OCI-LY3 (cell line): ENCODE data around the gene MAN1A1.

Experiments
- H2AFZ ChIP-seq: fragments of 200-600, 300-600 bp; shearing (Covaris generic); 2 replicates; pipeline ENCODE4 v1.6.0; 2014; ENCODE audit warnings: antibody characterized with exemption, low read depth, low read length
- H3K27ac ChIP-seq: fragments of 200-600, 300-600 bp; sonication (generic); 2 replicates; pipeline ENCODE4 v1.5.1; 2014; ENCODE audit warnings: mild to moderate bottlenecking, low read length, moderate library complexity, mixed read lengths
- H3K27me3 ChIP-seq: fragments of 200-600, 300-600 bp; sonication (generic); 2 replicates; pipeline ENCODE4 v1.6.1; 2014; ENCODE audit warnings: low read depth, low read length, mixed read lengths
- H3K36me3 ChIP-seq: fragments of 200-600, 300-600 bp; sonication (generic); replicated peaks from 2 replicates; pipeline ENCODE3; 2014; ENCODE audit warnings: low read depth, low read length, mixed read lengths
- H3K4me1 ChIP-seq: fragments of 300-600, 200-600 bp; sonication (generic); 2 replicates; pipeline ENCODE4 v1.6.1; 2014; ENCODE audit warnings: low read length, mixed read lengths
- H3K4me2 ChIP-seq: fragments of 200-600, 300-600 bp; sonication (generic); 2 replicates; pipeline ENCODE4 v1.6.1; 2014; ENCODE audit warnings: low read length, mixed read lengths
- H3K4me3 ChIP-seq: fragments of 300-600, 200-600 bp; sonication (generic); 2 replicates; pipeline ENCODE4 v1.5.1; 2014; ENCODE audit warnings: antibody characterized with exemption, mild to moderate bottlenecking, low read length, moderate library complexity
- H3K79me2 ChIP-seq: fragments of 300-600, 200-600 bp; shearing (Covaris generic); 2 replicates; pipeline ENCODE4 v1.6.1; 2014; ENCODE audit warnings: mild to moderate bottlenecking, low read length, mixed read lengths
- H3K9ac ChIP-seq: fragments of 300-600, 200-600 bp; shearing (Covaris generic); 2 replicates; pipeline ENCODE4 v1.6.0; 2014; ENCODE audit warnings: mild to moderate bottlenecking, low read length, moderate library complexity
- H3K9me3 ChIP-seq: fragments of 200-600, 300-600 bp; shearing (Covaris generic); 2 replicates; pipeline ENCODE4 v1.6.1; 2014; ENCODE audit warnings: low read length, mixed read lengths; ENCODE audit not compliant: insufficient read depth
- H4K20me1 ChIP-seq: fragments of 200-600, 300-600 bp; sonication (generic); 2 replicates; pipeline ENCODE4 v1.6.1; 2016; ENCODE audit warnings: low read length, mixed read lengths; ENCODE audit not compliant: insufficient read depth
- EZH2phosphoT487 ChIP-seq: fragments of 200-600 bp; shearing (Covaris generic); IDR thresholded peaks from 2 replicates; pipeline ENCODE4 v1.6.1; 2018; ENCODE audit warnings: antibody characterized with exemption, mixed run types, low read depth
- TF ChIP-seq, protein P1 (sequence below): fragments of 200-600, 300-600 bp; sonication (generic); IDR thresholded peaks from 2 replicates; pipeline ENCODE4 v1.5.1; 2014; ENCODE audit warnings: antibody characterized with exemption, low read length, low read depth

Gene MAN1A1

DNA sequence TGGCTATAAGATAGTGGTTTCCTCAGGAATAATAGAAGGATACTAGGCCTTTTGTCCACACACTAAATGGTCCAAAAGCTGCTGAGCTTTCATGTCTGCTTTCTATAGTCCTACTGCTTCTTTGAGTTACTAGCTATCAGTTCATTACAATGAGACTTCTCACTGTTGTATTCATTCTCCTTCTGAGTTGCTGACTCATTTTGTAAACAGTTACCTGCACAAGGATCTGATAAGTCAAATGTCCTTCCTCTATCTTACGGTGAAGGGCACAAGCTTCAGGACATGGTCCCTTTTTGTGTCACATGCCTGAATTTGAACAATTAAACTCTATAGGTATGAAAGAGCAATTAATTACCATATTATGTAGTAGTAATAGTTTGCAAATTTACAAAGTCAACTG, 90.5 kb downstream of the MAN1A1 start:
- no peak overlapping the region for H3K27ac ChIP-seq
- TF ChIP-seq, protein P1, sequence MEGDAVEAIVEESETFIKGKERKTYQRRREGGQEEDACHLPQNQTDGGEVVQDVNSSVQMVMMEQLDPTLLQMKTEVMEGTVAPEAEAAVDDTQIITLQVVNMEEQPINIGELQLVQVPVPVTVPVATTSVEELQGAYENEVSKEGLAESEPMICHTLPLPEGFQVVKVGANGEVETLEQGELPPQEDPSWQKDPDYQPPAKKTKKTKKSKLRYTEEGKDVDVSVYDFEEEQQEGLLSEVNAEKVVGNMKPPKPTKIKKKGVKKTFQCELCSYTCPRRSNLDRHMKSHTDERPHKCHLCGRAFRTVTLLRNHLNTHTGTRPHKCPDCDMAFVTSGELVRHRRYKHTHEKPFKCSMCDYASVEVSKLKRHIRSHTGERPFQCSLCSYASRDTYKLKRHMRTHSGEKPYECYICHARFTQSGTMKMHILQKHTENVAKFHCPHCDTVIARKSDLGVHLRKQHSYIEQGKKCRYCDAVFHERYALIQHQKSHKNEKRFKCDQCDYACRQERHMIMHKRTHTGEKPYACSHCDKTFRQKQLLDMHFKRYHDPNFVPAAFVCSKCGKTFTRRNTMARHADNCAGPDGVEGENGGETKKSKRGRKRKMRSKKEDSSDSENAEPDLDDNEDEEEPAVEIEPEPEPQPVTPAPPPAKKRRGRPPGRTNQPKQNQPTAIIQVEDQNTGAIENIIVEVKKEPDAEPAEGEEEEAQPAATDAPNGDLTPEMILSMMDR: no peak
- TF ChIP-seq EZH2phosphoT487: no peak
- no peak overlapping the region for H3K4me2 ChIP-seq
- no peak overlapping the region for H3K9ac ChIP-seq
- no peaks in the 10 kb centered on the region for H4K20me1 ChIP-seq
- H3K27me3 ChIP-seq: no peaks in the 10 kb centered on the region
- no peak overlapping the region for H3K4me3 ChIP-seq
- H3K4me1 ChIP-seq: no peaks in the 10 kb centered on the region
- H3K36me3 ChIP-seq: no peaks in the 10 kb centered on the region
- no peaks in the 10 kb centered on the region for H3K79me2 ChIP-seq
- no peaks in the 10 kb centered on the region for H3K9me3 ChIP-seq
- no peak overlapping the region for H2AFZ ChIP-seq

DNA sequence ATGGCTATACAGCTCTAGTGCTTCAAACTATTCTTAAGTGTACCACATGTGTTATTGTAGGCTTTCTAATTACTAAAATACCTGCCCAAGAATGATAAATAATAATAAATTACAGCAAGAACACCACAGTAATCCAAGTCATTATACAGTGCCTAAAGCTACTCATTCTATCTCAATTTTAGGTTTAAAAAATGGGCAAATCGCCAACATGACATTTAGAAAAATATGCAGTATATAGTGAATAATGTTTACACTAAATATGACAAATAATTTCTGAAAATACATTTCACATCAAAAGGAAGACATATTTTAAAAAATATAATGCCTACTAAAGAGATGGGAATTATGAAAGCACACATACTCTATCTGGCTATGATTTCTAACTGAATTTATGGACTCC, 91.8 kb downstream of the MAN1A1 start:
- Histone ChIP-seq H2AFZ (no peak overlapping the region), H4K20me1 (no peaks in the 10 kb centered on the region), H3K27ac (no peak overlapping the region), H3K9me3 (no peaks in the 10 kb centered on the region), H3K4me2 (no peak overlapping the region), H3K36me3 (no peaks in the 10 kb centered on the region), H3K9ac (no peak overlapping the region), H3K4me3 (no peak overlapping the region), H3K79me2 (no peaks in the 10 kb centered on the region), H3K27me3 (no peaks in the 10 kb centered on the region), H3K4me1 (no peaks in the 10 kb centered on the region)
- TF ChIP-seq, protein P1: no peak
- no peak for TF ChIP-seq EZH2phosphoT487

GRCh38 chr6:119256978-119257462, 92.5 kb downstream of the MAN1A1 start:
- TF ChIP-seq EZH2phosphoT487: no peak
- TF ChIP-seq, protein P1: no peak
- Histone ChIP-seq H3K4me3 (no peak overlapping the region), H3K79me2 (no peaks in the 10 kb centered on the region), H3K4me2 (no peak overlapping the region), H3K27me3 (no peaks in the 10 kb centered on the region), H3K9ac (no peak overlapping the region), H3K4me1 (no peaks in the 10 kb centered on the region), H3K9me3 (no peaks in the 10 kb centered on the region), H3K36me3 (no peaks in the 10 kb centered on the region), H4K20me1 (no peaks in the 10 kb centered on the region), H3K27ac (no peak overlapping the region), H2AFZ (no peak overlapping the region)

DNA sequence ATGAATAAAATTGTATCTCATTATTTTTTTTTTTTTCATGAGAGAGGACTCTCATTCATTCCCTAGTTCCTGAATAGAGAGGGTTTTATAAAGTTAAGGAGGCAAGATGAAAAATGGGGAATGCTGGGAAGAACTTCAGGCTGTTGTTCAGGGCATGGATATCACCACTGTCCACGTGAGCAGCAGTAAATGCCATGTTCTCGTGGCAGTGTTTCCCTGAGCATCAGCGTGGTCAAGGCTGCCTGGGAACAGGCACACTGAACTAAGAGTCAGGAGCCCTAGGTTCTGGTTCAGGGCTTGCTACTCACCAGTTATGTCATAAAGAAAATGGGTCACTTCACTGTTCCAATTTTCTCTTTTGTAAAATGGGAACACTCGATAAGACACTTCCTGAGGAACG, 93.2 kb downstream of the MAN1A1 start:
- no peak overlapping the region for H3K4me2 ChIP-seq
- no peaks in the 10 kb centered on the region for H3K79me2 ChIP-seq
- no peaks in the 10 kb centered on the region for H3K27me3 ChIP-seq
- TF ChIP-seq EZH2phosphoT487: no peak
- TF ChIP-seq, protein P1: no peak
- H3K27ac ChIP-seq: no peak overlapping the region
- no peaks in the 10 kb centered on the region for H3K9me3 ChIP-seq
- no peak overlapping the region for H3K9ac ChIP-seq
- no peaks in the 10 kb centered on the region for H4K20me1 ChIP-seq
- H3K36me3 ChIP-seq: no peaks in the 10 kb centered on the region
- no peak overlapping the region for H3K4me3 ChIP-seq
- no peaks in the 10 kb centered on the region for H3K4me1 ChIP-seq
- no peak overlapping the region for H2AFZ ChIP-seq
